HG03097 (cell line): ENCODE results near the gene KCNJ16.

Experiments
- ATAC-seq: cut with Tn5 transposase; IDR thresholded peaks from one replicate; pipeline ENCODE4 v1.9.1; 2021; ENCODE audit not compliant: unreplicated experiment, low FRiP score

KCNJ16 gene

GRCh38 chr17:70067134-70067533 lies 7.9 kb upstream of the KCNJ16 start:
- no peak for ATAC-seq

- no peak for ATAC-seq
Measured at GRCh38 chr17:70070305-70071027, 4.6 kb upstream of the KCNJ16 start.

GRCh38 chr17:70071127-70071526 lies 3.9 kb upstream of the KCNJ16 start:
- ATAC-seq = no peak

- no peak for ATAC-seq
Measured at GRCh38 chr17:70071620-70072019, 3.4 kb upstream of the KCNJ16 start.

GRCh38 chr17:70072546-70073309 lies 2.3 kb upstream of the KCNJ16 start:
- ATAC-seq = no peak

DNA sequence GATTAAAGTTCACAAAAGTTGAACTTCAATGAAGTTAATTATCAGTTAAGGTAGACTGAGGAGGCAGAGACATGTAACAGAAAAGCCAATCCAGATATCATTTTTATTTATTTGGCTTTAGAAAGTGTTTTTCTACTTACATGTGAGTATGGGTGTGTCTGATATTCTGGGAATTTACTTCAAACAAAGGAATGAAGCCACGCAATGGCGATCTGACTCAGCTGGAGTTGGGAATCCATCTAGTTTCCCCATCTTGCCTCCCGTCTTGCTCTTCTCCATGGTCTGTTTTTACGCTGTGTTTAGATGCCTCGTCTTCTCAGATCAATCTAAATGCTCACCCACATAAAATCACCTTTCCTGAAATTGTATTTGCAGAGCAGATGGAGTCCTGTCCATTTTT lies 1.7 kb upstream of the KCNJ16 start:
- no peak for ATAC-seq

DNA sequence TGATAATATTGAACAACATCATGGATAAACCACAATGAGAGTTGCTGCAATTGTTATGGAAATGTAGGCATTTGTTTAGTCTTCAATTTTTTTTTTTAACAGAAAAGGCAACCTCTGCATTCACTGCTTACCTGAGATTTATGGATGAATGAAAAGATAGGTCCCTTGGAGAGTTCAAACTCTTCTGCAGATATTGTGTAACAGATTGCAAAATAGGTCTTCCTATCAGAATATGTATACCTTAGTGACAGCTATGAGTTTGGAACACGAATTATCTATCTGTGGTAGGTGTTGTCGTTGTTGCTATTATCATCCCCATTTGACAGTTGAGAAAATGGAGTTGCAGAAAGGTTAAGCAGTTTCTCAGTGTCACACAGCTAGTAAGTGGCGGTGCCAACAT lies 1.2 kb upstream of the KCNJ16 start:
- ATAC-seq = no peak

DNA sequence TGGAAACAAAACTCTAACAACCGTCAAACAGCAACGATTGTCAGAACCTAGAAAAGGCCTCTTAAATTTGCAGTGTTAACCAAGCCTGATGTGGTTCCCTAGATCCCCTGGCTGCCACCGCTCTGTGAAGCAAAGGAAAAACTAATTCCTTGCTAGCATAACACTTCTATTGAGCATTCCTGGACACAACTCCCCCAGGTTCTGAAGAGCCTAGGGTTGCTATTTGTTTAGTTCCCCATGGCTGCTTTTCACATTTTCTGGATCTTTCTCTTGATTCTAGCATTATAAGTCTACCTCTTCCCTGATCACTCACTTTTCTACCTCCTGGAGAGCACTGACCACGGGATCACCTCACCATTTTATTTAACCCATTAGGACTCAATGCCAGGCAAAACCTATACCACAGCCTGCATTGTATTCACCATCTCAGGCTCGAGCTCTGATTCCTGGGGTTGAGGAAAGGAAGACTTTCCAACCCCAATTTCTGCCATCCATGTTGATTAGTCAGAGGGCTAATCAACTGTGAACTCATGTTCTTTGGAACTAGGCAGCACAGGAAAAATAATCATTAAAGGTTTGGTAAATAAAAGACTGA lies 692 bp upstream of the KCNJ16 start:
- ATAC-seq = no peak

DNA sequence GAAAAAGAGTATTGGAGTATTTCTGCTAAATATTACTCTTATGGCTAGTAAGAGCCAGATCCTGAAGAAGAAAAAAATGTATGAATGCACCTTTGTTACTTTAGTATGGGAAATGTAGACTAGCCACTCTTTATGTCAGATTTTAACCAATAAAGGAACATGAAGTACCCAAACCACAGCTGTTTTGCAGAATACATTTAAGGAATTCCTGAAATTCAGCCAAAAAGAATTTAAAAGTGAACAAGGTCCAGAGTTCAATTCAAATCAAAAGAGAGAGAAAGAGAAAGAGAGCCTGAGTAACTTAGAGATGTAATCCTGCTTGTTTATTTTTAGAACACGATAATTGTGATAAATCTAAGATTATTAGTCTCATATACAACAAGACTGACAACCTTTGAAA lies 1.2 kb downstream of the KCNJ16 start:
- ATAC-seq = no peak

DNA sequence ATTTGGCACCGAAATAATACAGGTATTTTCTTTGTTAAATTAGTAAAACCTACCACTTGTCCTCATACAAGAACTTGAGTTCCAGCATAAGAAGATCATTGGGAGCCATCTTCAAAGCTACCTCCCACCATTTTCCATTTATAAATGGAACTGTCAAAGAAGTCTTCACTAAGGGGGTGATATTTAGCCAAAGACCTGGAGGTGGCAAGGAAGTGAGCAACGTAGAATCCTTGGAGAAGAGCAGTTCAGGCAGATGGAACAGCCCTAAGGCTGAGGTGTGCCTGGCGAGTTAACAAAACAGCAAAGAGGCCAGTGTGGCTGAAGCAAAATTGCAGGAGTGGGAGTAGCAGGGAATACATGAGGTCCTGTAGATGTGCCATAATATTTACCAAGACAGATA lies 1.8 kb downstream of the KCNJ16 start:
- ATAC-seq = no peak

- no peak for ATAC-seq
Measured at GRCh38 chr17:70078549-70078948, 3.5 kb downstream of the KCNJ16 start.

DNA sequence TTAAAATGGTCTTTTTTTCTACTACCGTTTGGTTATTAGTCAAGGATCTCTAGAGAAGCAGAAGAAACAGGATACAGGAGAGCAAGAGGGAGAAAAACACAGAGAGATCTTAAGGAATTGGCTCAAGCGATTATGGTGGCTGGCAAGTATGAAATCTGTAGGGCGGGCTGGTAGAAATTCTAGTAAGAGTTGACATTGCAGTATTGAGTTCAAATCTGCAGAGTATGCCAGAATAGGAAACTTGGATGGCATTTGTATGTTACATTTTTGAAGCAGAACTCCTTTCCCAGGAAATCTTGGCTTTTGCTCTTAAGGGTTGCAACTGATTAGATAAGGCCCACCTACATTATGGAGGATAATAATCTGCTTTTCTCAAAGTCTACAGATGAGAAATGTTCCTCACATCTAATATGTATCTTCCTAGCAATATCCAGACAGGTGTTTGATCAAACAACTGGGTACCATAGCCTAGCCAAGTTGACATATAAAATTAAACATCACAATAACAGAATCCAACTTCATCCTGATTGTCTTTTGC lies 4.0 kb downstream of the KCNJ16 start:
- ATAC-seq = no peak

DNA sequence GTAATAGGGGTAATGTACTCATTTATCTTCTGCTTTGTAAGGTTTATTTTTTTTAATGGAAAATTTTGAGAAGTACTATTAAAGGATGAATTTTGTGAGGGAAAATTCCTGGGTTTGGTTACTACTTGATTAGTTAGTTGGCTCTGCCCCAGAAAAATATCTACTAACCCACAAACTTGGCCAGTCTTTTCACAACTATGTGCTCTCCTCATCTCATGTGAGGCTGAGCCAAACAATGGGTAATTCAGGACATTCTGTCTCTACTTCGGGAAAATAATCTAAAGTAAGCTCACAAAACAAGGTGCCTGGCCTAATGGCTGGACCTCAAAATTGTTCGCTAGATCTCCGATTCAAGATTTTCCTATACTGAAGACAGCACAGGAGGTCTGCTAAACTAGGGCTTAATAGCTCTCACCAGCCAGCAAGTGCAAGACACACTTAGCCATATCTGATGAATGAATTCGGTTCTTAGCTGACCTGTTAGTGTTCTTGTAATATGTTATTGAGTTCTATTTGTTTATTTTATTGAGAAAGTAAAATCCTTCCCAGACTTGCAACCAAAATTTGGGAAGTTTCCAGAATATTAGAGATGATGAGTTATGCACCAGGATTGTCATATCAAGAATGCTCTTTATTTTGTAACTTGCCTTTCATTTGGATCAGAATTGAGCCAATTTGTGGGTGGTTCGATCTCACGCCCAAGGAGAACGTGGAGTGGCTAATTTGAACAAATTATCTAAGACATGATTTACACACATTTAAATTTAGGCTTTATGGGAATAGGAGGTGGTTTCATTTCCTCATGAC lies 5.7 kb downstream of the KCNJ16 start:
- no peak for ATAC-seq

- no peak for ATAC-seq
Measured at GRCh38 chr17:70081885-70082284, 6.9 kb downstream of the KCNJ16 start.

DNA sequence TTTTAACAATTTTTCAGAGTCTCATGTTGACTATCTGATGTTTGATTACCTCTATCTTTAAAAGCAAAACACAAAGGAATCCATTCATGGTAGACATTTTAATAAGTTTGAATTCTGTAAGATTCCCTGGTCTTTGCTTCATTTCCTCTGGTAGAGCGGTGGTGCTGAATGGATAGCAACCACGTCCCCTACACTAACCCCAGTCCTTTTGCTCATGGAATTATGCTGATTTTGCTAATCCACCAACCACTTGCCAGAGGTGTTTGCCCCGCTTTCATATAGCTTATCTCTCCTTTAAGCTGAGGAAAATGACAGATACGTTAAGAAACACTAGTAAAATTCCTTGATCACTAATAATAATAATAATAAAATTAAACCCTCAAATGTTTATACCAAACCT lies 9.5 kb downstream of the KCNJ16 start:
- no peak for ATAC-seq

DNA sequence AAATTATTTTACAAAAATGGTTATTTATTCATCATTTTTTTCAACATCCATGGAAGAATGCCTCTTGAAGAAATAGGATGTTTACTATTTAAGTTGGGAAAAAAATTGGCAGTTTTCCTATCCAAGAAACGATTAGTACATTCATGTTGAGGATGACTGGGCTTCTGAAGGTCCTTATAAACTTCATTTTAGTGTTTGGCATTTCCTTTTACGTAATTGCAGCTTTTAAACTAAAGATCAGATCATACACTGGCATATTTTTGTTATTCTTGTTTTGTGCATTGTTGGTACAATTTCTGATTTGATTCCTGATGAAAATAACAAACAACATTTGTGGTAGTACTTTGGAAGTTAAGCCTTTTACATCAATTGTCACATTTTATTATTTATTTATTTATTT lies 11.5 kb downstream of the KCNJ16 start:
- no peak for ATAC-seq

DNA sequence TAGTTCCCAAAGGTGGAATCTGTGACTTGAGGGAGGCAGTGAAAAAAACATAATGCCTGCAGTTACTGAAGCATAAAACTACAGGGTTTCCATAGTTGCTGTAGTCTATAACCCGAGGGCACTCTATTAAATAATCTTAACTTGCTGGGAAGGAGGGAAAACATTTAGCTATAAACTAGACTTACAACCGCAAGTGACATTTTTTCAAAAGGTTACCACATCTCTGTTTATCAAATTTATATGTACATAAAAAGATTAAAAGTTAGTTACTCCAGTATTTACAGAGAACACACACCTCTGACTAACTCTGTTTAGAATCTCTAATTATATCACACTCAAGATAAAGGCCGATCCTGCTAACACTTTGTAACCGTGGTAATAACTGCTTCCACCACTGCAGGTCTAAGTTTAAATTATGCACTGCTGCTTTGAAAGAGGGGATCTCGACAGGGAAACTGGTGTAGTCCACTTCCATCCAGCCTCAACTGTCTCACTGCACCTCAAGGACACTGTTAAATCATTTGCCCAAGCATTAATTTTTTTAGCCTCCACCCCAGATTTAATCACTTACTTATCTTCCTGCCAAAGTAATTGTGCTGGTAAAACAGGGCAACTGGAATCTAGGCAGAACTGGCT lies 14.6 kb downstream of the KCNJ16 start:
- ATAC-seq = no peak

DNA sequence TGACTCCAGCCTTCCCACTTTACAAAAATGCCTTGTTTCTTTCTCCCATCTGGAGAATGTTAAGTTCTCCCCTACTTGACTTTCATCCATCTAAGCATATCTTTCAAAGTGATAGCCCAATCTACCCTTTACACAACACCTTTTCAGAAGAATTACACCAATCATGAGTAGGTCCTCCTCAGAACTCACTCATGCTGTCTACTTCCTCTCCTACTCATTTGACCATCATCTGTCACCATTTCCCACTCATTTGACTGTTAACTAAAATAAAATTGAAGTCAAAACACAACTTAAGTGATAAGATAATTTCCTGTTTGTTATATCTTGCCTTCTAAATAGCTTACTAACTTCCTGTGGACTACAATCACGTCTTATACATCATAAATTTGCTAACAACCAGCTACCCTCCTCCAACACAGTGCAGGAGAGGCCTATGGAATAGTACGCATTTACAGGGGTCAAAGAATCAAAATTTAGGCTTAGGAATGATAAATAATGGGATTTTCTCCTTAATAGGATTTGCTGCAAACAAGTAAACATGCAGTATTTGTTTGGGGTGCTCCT lies 16.1 kb downstream of the KCNJ16 start:
- no peak for ATAC-seq

GRCh38 chr17:70091696-70092095 lies 16.7 kb downstream of the KCNJ16 start:
- no peak for ATAC-seq

DNA sequence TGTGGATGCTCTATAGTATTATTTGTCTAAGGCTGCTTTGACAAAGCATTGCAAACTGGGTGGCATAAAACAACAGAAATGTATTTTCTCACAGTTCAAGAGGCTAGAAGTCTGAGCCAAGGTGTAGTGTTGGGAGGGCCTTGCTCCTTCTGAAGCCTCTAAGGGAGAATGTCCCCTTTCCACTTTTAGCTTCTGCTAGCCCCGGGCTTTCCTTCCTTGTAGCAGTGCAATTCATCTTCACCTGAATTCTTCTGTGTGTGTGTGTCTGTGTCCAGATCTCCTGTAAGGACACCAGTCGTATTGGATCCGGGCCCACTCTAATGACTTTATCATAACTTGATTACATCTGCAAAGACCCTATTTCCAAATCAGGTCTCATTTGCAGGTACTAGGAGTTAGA lies 18.1 kb downstream of the KCNJ16 start:
- ATAC-seq = no peak
